GM04503 (cell line): ENCODE data around the gene ZNF70.
"Not testable (repeated sequence)": the region's sequence is repeated elsewhere in the genome, so short reads cannot be mapped to it uniquely, and the experiment has no call there.

Experiments
- DNase-seq: peaks from one replicate; pipeline ENCODE4 v3.0.0-alpha.2; 2012; ENCODE audit warnings: low read depth

The ZNF70 gene

GRCh38 chr22:23756891-23757290 is 6.0 kb upstream of the ZNF70 start:
- DNase-seq, result no peak

- no peak for DNase-seq
Observed at GRCh38 chr22:23755711-23756110, 4.8 kb upstream of the ZNF70 start.

- DNase-seq, result no peak
Observed at GRCh38 chr22:23754980-23755636, 4.2 kb upstream of the ZNF70 start.

GRCh38 chr22:23754220-23754919 is 3.5 kb upstream of the ZNF70 start, which contains the start of gene VPREB3:
Gene VPREB3, minus strand, starts transcription at chr22:23754425. Its CDS starts 62 bp downstream, at chr22:23754363.
- no peak for DNase-seq

- DNase-seq, result no peak
Observed at GRCh38 chr22:23753385-23753784, 2.5 kb upstream of the ZNF70 start.

GRCh38 chr22:23752750-23753149 is 1.8 kb upstream of the ZNF70 start:
- DNase-seq, result no peak

GRCh38 chr22:23752090-23752691 is 1.3 kb upstream of the ZNF70 start:
- no peak for DNase-seq

- DNase-seq, result no peak
Observed at GRCh38 chr22:23751441-23751996, 607 bp upstream of the ZNF70 start.

- DNase-seq, result no peak
Observed at GRCh38 chr22:23750367-23750713, 572 bp downstream of the ZNF70 start.

- DNase-seq, result no peak
Observed at GRCh38 chr22:23749841-23750301, 1.0 kb downstream of the ZNF70 start.

GRCh38 chr22:23745791-23746190 is 5.1 kb downstream of the ZNF70 start:
- no peak for DNase-seq

GRCh38 chr22:23744485-23744884 is 6.4 kb downstream of the ZNF70 start:
- no peak for DNase-seq

GRCh38 chr22:23744001-23744400 is 6.9 kb downstream of the ZNF70 start:
- DNase-seq, result no peak

GRCh38 chr22:23743303-23743705 is 7.6 kb downstream of the ZNF70 start:
- DNase-seq, result no peak

GRCh38 chr22:23742505-23743264 is 8.2 kb downstream of the ZNF70 start:
- no peak for DNase-seq

- DNase-seq, result no peak
Observed at GRCh38 chr22:23737696-23738095, 13.2 kb downstream of the ZNF70 start.

- DNase-seq, result not testable (repeated sequence)
Observed at GRCh38 chr22:23728108-23728507, 22.8 kb downstream of the ZNF70 start.

GRCh38 chr22:23722724-23723123 is 28.2 kb downstream of the ZNF70 start:
- no peak for DNase-seq

GRCh38 chr22:23722160-23722559 is 28.8 kb downstream of the ZNF70 start:
- DNase-seq, result no peak

GRCh38 chr22:23720855-23721254 is 30.1 kb downstream of the ZNF70 start:
- DNase-seq, result no peak

GRCh38 chr22:23718371-23719165 is 32.3 kb downstream of the ZNF70 start:
- no peak for DNase-seq
